Smooth muscle cell (in vitro differentiated cells): Measurements from ENCODE around the gene TP53TG3. TPM values are rescaled to one million over a fixed set of nuclear protein-coding genes. Genes with fewer than 3 reads are reported as not detected.
"Not testable (repeated sequence)": the region's sequence is repeated elsewhere in the genome, so short reads cannot be mapped to it uniquely, and the experiment has no call there.

ENCODE experiments used
- DNase-seq: peaks from one replicate; lab custom pipeline; 2025; ENCODE audit not compliant: unreplicated experiment; lab: John Stamatoyannopoulos, UW
- H2AFZ ChIP-seq: fragments of 200-600 bp; sonication (generic); 2 replicates; pipeline ENCODE4 v1.6.0; 2016; ENCODE audit warnings: antibody characterized with exemption, low read depth, mild to moderate bottlenecking
- H3F3A ChIP-seq: fragments of 200-600 bp; sonication (generic); 2 replicates; pipeline ENCODE4 v1.6.0; 2017; ENCODE audit warnings: antibody characterized with exemption, low read depth
- H3K27ac ChIP-seq: fragments of 200-600 bp; sonication (generic); 2 replicates; pipeline ENCODE4 v1.5.1; 2016; ENCODE audit warnings: low read depth, mild to moderate bottlenecking
- H3K27me3 ChIP-seq: fragments of 200-600 bp; sonication (generic); 2 replicates; pipeline ENCODE4 v1.6.1; 2016; ENCODE audit warnings: low read depth, mild to moderate bottlenecking
- H3K36me3 ChIP-seq: fragments of 200-600 bp; sonication (generic); 2 replicates; pipeline ENCODE4 v1.5.1; 2016; ENCODE audit warnings: low read depth
- H3K4me1 ChIP-seq: fragments of 200-600 bp; sonication (generic); 2 replicates; pipeline ENCODE4 v1.5.1; 2016; ENCODE audit warnings: low read depth
- H3K4me2 ChIP-seq: fragments of 200-600 bp; sonication (generic); 2 replicates; pipeline ENCODE4 v1.6.0; 2016; ENCODE audit warnings: mild to moderate bottlenecking
- H3K4me3 ChIP-seq: fragments of 200-600 bp; sonication (generic); 2 replicates; pipeline ENCODE4 v1.5.1; 2016; ENCODE audit warnings: mild to moderate bottlenecking
- H3K79me2 ChIP-seq: fragments of 200-600 bp; sonication (generic); 2 replicates; pipeline ENCODE4 v1.6.0; 2016; ENCODE audit warnings: low read depth, mild to moderate bottlenecking
- H3K9ac ChIP-seq: fragments of 200-600 bp; sonication (generic); 2 replicates; pipeline ENCODE4 v1.6.0; 2016; ENCODE audit warnings: low read depth
- H3K9me3 ChIP-seq: fragments of 200-600 bp; sonication (generic); replicated peaks from 2 replicates; pipeline ENCODE4 v1.5.1; 2016; ENCODE audit warnings: low read depth
- H4K20me1 ChIP-seq: fragments of 200-600 bp; sonication (generic); 2 replicates; pipeline ENCODE4 v1.6.0; 2016; ENCODE audit warnings: low read depth
- WGBS: methylation state at CpG from one replicate; pipeline ENCODE4 v1.1.7; 2016; ENCODE audit warnings: low lambda C conversion rate; 5-methylcytosine and 5-hydroxymethylcytosine counted together
- polyA plus RNA-seq: library from polyadenylated mRNA; unstranded; fragments of >200 nt; fragmentation: Nextera tagmentation; extraction: Ambion mirVana; gene quantifications from 2 replicates; pipeline ENCODE4 v1.2.1, GENCODE V29; 2016
- total RNA-seq: library from RNA; depleted of rRNA; stranded (reverse); fragments of >200 nt; gene quantifications from 2 replicates; pipeline ENCODE4 v1.2.3, GENCODE V29; 2014

Gene TP53TG3, protein sequence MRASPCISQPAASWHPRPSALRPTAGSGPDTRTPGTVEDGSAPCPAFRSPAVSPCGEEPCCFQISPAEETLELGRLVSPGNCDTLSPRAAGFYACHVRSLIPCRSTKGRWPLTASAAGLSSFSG
- not detected in 2 replicates for total RNA-seq
- polyA plus RNA-seq = not detected in 2 replicates

DNA sequence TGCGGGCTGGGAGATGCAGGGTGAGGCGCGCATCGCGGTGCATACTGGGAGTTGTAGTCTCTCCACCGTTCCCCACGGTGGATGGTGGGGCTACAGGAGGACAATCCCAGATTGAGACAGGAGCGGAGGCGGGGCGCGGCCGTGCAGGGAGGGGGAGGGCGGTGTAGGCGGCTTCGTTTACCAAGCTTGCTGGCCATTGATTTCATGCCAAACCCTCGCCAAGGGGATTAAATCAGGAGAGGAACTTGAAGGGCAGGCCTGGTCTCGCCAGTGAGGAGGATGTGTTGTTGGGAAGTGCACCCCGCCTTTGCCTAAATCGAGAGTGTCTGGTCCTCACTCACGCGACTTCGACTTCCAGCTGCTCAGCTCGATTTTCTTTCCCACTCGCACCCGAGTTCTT, at the start of gene TP53TG3:
Gene TP53TG3, minus strand, starts transcription at position 101 of the 400 bp plus-strand sequence. Its CDS starts 68 bp downstream, at position 33.
- DNase-seq, H3K27me3 ChIP-seq, H3F3A ChIP-seq, H2AFZ ChIP-seq, H3K4me3 ChIP-seq, H3K27ac ChIP-seq, H3K79me2 ChIP-seq, H3K9me3 ChIP-seq, H3K4me2 ChIP-seq, H3K4me1 ChIP-seq, H3K36me3 ChIP-seq, H4K20me1 ChIP-seq, H3K9ac ChIP-seq: not testable (repeated sequence)
- no CpG with 5 or more reads among the region's 25 CpGs for whole genome bisulfite sequencing

DNA sequence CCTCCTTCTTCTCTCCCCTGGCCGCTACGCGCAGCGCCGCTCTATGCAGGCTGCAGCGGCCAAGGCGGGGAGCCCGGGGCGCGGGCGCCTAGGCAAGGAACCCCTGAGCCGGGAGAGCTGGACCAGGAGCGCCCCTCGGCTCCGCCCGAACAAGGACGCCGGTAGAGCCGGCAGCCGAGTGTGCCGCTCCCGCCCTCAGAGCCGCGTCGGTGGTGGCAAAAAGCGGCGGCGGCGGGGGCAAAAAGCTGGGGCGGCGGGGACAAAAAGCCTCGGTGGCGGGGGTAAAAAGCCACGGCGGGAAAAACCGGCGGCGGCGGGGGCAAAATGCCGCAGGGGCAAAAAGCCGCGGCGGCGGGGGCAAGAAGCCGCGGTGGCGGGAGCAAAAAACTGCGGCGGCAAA, 25.1 kb downstream of the TP53TG3 start:
- not testable (repeated sequence) for H3F3A ChIP-seq, H3K27me3 ChIP-seq, H3K27ac ChIP-seq, H3K79me2 ChIP-seq, H3K9me3 ChIP-seq, DNase-seq, H3K4me2 ChIP-seq, H2AFZ ChIP-seq, H3K4me1 ChIP-seq, H3K36me3 ChIP-seq, H3K9ac ChIP-seq, H3K4me3 ChIP-seq, H4K20me1 ChIP-seq
- no CpG with 5 or more reads among the region's 49 CpGs for WGBS

DNA sequence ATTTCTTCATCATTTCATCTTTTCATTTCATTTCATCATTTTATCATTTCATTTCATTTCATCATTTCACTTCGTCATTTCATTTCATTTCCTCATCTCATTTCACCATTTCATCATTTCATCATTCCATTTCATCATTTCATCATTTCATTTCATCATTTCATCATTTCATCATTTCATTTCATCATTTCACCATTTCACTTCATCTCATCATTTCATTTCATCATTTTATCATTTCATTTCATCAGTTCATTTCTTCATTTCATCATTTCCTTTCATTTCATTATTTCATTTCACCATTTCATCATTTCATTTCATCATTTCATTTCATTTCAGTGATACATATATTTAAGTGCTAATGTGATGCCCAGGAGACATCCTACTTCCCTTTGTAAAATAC, 28.4 kb downstream of the TP53TG3 start:
- 80% methylated on average over 1 of the region's 1 CpG for WGBS
- H3K79me2 ChIP-seq, H2AFZ ChIP-seq, H3K9me3 ChIP-seq, H3K36me3 ChIP-seq, H4K20me1 ChIP-seq, H3K27me3 ChIP-seq, H3K4me3 ChIP-seq, H3K4me1 ChIP-seq, H3K4me2 ChIP-seq, H3K27ac ChIP-seq, H3K9ac ChIP-seq, H3F3A ChIP-seq, DNase-seq: not testable (repeated sequence)

DNA sequence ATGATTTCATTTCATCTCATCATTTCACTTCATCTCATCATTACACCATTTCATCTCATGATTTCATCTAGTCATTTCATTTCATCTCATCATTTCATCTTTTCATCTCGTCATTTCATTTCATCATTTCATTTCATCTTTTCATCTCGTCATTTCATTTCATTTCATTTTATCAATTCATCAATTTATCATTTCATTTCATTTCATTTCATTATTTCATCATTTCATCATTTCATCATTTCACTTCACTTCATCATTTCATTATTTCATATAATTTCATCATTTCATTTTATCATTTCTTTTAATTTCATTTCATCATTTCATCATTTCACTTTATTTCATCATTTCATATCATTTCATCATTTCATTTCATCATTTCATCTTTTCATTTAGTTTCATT, 29.2 kb downstream of the TP53TG3 start:
- 63% methylated on average over 2 of the region's 2 CpGs for WGBS
- not testable (repeated sequence) for H3F3A ChIP-seq, H3K27ac ChIP-seq, H3K9me3 ChIP-seq, H3K27me3 ChIP-seq, H2AFZ ChIP-seq, H4K20me1 ChIP-seq, H3K79me2 ChIP-seq, H3K9ac ChIP-seq, H3K36me3 ChIP-seq, H3K4me3 ChIP-seq, H3K4me1 ChIP-seq, DNase-seq, H3K4me2 ChIP-seq

DNA sequence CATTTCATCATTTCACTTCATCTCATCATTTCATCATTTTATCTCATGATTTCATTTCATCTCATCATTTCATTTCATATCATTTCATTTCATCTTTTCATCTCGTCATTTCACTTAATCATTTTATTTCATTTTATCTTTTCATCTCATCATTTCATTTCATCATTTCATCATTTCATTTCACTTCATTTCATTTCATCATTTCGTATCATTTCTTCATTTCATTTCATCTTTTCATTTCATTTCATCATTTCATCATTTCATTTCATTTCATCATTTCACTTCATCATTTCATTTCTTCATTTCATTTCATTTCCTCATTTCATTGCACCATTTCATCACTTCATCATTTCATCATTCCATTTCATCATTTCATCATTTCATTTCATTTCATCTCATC, 29.8 kb downstream of the TP53TG3 start:
- not testable (repeated sequence) for H4K20me1 ChIP-seq, H3K27ac ChIP-seq, H3K4me1 ChIP-seq, H3K4me2 ChIP-seq, H2AFZ ChIP-seq, H3K9ac ChIP-seq, H3K9me3 ChIP-seq, H3K79me2 ChIP-seq, H3K4me3 ChIP-seq, H3F3A ChIP-seq, H3K36me3 ChIP-seq, H3K27me3 ChIP-seq, DNase-seq
- WGBS = 61% methylated on average over 2 of the region's 2 CpGs

DNA sequence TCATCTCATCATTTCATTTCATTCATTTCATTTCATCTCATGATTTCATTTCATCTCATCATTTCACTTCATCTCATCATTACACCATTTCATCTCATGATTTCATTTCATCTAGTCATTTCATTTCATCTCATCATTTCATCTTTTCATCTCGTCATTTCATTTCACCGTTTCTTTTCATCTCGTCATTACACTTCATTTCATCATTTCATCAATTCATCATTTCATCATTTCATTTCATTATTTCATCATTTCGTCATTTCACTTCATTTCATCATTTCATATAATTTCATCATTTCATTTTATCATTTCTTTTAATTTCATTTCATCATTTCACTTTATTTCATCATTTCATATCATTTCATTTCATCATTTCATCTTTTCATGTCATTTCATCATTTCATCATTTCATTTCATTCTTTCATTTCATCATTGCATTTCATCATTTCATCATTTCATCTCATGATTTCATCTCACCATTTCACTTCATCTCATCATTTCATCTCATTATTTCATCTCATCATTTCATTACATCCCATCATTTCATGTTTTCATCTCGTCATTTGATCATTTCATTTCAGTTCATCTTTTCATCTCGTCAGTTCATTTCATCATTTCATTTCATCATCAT, 30.6 kb downstream of the TP53TG3 start:
- H3K27me3 ChIP-seq, H3K36me3 ChIP-seq, H2AFZ ChIP-seq, H3F3A ChIP-seq, DNase-seq, H3K9ac ChIP-seq, H3K27ac ChIP-seq, H3K9me3 ChIP-seq, H3K4me1 ChIP-seq, H3K4me3 ChIP-seq, H4K20me1 ChIP-seq, H3K4me2 ChIP-seq, H3K79me2 ChIP-seq: not testable (repeated sequence)
- WGBS = 65% methylated on average over 6 of the region's 6 CpGs

DNA sequence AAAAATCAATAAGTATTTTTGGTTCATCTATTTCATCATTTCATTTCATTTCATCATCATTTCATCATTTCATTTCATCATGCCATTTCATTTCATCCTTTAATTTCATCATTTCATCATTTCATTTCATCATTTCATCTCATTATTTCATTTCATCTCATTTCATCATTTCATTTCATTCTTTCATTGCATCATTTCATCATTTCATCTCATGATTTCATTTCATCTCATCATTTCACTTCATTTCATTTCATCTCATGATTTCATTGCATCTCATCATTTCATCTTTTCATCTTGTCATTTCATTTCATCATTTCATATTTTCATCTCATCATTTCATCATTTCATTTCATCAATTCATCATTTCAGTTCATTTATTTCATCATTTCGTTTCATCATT, 31.2 kb downstream of the TP53TG3 start:
- not testable (repeated sequence) for H3K27me3 ChIP-seq, H3K9me3 ChIP-seq, H3K9ac ChIP-seq, H3K79me2 ChIP-seq, H3K4me1 ChIP-seq, H3K36me3 ChIP-seq, H4K20me1 ChIP-seq, DNase-seq, H2AFZ ChIP-seq, H3K4me2 ChIP-seq, H3K27ac ChIP-seq, H3K4me3 ChIP-seq, H3F3A ChIP-seq
- 45% methylated on average over 1 of the region's 1 CpG for WGBS

DNA sequence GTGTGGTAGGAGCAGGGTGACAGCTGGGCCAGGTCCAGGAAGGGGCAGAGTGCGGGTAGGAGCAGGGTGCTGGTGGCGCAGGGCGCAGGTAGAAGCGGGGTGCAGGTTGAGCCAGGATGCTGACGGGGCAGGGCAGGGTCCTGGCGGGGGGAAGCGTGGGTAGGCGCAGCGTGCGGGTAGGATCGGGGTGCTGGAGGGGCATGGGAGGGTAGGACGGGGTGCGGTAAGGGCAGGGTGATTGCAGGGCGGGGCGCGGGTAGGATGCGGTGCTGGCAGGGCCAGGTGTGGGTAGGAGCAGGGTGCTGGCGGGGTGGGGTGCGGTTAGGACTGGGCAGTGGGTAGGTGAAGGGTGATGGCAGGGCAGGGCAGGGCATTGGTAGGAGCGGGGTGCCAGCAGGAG, 38.4 kb downstream of the TP53TG3 start:
- not testable (repeated sequence) for H3K4me2 ChIP-seq, H3K4me3 ChIP-seq, H2AFZ ChIP-seq, DNase-seq, H3K4me1 ChIP-seq, H4K20me1 ChIP-seq, H3F3A ChIP-seq, H3K79me2 ChIP-seq, H3K36me3 ChIP-seq, H3K9ac ChIP-seq, H3K27me3 ChIP-seq, H3K9me3 ChIP-seq, H3K27ac ChIP-seq
- no CpG with 5 or more reads among the region's 20 CpGs for WGBS

DNA sequence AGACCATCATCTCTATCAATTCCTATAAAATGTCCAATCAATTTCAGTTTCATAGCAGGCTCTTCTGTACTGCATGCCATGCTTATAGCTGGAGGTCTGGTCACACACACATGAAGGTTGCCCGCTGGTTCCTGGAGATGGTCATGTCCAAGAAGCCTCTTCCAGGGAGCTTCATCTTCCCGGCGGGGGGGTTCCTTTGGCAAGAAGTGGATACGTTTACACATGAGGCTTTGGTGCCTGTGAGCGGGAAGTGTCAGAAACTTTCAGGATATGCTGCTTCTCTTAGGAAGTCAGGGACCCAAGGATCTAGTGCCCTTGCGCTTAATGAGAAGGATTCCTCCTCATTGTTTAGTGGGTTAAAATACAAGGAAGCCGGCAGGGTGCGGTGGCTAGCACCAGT, 43.9 kb downstream of the TP53TG3 start:
- not testable (repeated sequence) for H2AFZ ChIP-seq, H3K4me3 ChIP-seq, H3K4me1 ChIP-seq, H3K9ac ChIP-seq, DNase-seq, H3F3A ChIP-seq, H3K9me3 ChIP-seq, H3K4me2 ChIP-seq, H3K27me3 ChIP-seq, H4K20me1 ChIP-seq, H3K36me3 ChIP-seq, H3K27ac ChIP-seq, H3K79me2 ChIP-seq
- WGBS = 85% methylated on average over 7 of the region's 8 CpGs
